ENCODE measurements around the gene TTYH1.
"Not testable (repeated sequence)": the region's sequence is repeated elsewhere in the genome, so short reads cannot be mapped to it uniquely, and the experiment has no call there.

DNA sequence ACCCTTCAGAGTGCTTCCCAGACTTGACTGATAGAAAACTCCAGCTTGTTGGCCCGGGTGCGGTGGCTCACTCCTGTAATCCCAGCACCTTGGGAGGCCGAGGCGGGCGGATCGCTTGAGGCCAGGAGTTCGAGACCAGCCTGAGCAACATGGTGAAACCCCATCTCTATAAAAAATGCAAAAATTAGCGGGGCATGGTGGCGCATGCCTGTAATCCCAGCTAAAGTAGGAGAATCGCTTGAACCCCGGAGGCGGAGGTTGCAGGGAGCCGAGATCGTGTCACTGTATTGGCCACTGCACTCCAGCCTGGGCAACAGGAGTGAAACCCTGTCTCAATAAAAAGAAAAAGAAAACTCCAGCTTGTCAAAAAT is 50.8 kb downstream of the TTYH1 start:
- not testable (repeated sequence) for TF ChIP-seq POLR2A (IDR thresholded peaks at IDR 0.05; ENCODE audit: low read depth, low read length); POLR2AphosphoS5 (IDR thresholded peaks at IDR 0.05; ENCODE audit: low read depth, low read length); TAF1 (IDR thresholded peaks at IDR 0.05; ENCODE audit: borderline replicate concordance, low read depth, low read length)
